Measurements from ENCODE around the gene CAST.

The CAST gene

DNA sequence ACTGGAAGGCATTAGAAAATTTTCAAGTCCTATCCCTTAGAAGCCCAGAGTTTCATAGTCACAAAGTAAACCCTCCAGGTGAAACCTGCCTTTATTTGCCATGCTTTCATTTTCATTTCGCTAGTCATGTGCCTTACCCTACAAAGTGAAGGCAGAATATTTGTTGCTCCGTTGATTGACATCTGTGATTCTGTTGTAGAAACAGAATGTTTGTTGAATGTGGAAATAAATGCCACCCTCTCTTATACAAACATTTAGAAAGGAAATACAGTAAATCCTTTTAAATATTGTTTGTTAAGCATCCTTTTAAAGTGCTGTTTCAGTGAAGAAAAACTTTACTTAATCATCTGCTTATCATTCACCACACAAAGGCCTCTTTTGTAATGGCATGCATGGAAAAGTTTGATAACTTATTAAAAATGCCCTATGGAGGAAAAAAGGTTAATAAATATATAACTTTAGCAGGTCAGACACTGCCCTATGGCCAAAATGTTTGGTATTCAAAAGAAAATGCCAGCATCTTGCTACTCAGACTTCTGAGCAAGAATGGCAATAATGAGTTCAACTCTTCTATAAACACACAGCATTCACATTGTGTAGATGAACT is 34.3 kb upstream of the CAST start:
- no peak for DNase-seq (ENCODE audit: insufficient read length, low spot score)
- TF ChIP-seq PAX5 (IDR thresholded peaks at IDR 0.05; ENCODE audit: insufficient read depth, low read length, severe bottlenecking) (no peak), SPI1 (IDR thresholded peaks at IDR 0.05; ENCODE audit: low read depth, low read length) (no peak), TAF1 (IDR thresholded peaks at IDR 0.05; ENCODE audit: low read depth, low read length) (no peak), POU2F2 (IDR thresholded peaks at IDR 0.05; ENCODE audit: low read depth, low read length) (no peak)
- no peak for FAIRE-seq

DNA sequence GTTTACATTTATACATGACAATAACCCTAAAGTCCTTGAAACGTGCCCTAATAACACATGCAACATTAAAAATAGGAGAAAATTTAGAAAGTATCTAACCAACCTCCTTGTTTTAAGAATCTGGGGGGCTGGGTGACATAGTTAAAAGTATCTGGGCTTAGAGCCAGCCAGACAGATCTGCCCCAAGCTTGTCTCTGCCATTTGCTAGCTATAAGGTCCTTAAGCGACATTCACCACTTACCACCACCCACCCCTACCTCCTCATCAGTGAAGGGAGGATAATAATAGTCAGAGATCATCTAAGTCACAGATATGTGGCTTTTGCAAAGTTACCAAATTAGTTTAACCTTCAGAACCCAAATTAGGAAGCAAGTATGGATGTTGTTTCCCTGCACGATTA is 33.8 kb upstream of the CAST start:
- no peak for TF ChIP-seq TAF1 (IDR thresholded peaks at IDR 0.05; ENCODE audit: low read depth, low read length)
- no peak for TF ChIP-seq POU2F2 (IDR thresholded peaks at IDR 0.05; ENCODE audit: low read depth, low read length)
- TF ChIP-seq POLR2A (IDR thresholded peaks at IDR 0.05; ENCODE audit: low read depth, low read length) = no peak
- no peak for TF ChIP-seq SPI1 (IDR thresholded peaks at IDR 0.05; ENCODE audit: low read depth, low read length)
- TF ChIP-seq POLR2AphosphoS5 (IDR thresholded peaks at IDR 0.05; ENCODE audit: low read depth, low read length) = no peak
- TF ChIP-seq PAX5 (IDR thresholded peaks at IDR 0.05; ENCODE audit: insufficient read depth, low read length, severe bottlenecking) = no peak
- DNase-seq (ENCODE audit: insufficient read length, low spot score) (no peak), FAIRE-seq (no peak)

DNA sequence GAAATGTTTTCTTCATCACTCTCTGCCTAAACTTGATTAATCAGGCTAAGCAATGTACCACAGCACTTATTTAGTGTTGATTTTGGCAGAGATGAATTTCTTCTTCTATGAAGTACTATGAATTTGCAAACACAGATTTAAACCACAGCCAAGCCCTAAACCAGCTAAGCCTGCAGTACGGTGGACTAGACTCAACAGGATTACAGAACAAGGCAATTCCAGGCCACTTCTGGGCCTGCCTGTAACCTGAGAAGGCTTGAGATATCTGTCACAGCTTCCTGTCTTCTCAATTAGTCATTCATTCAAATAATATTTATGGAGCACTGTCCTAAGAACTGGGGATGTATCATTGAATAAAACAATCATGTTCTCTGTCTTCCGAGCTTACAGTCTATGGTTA is 32.4 kb upstream of the CAST start:
- no peak for DNase-seq (ENCODE audit: insufficient read length, low spot score)
- no peak for FAIRE-seq

DNA sequence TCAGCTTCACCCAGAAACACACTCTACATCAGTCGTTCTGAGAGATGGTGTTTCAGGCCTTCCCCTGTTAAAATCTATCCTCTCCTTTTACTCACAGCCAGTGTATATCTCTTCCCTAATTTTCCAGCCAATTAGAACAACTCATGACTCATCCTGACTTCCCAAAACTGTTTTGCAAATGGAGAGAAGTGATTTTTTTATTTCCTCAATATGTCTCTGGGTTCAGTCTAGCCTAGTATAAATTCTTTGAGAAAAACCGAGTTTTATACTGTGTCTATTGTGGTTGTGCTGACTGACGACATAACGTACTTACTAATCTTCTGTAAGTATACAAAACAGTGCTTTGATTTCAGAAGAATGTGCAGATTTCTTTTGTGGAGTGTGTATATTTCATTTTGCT is 28.4 kb upstream of the CAST start:
- peak; percentile 31 for FAIRE-seq

More for the DNA sequence above, 32.4 kb upstream of the CAST start:
- TF ChIP-seq POU2F2 (IDR thresholded peaks at IDR 0.05; ENCODE audit: low read depth, low read length) (no peak), PAX5 (IDR thresholded peaks at IDR 0.05; ENCODE audit: insufficient read depth, low read length, severe bottlenecking) (no peak), SPI1 (IDR thresholded peaks at IDR 0.05; ENCODE audit: low read depth, low read length) (no peak), POLR2A (IDR thresholded peaks at IDR 0.05; ENCODE audit: low read depth, low read length) (no peak), TAF1 (IDR thresholded peaks at IDR 0.05; ENCODE audit: low read depth, low read length) (no peak), POLR2AphosphoS5 (IDR thresholded peaks at IDR 0.05; ENCODE audit: low read depth, low read length) (no peak)

DNA sequence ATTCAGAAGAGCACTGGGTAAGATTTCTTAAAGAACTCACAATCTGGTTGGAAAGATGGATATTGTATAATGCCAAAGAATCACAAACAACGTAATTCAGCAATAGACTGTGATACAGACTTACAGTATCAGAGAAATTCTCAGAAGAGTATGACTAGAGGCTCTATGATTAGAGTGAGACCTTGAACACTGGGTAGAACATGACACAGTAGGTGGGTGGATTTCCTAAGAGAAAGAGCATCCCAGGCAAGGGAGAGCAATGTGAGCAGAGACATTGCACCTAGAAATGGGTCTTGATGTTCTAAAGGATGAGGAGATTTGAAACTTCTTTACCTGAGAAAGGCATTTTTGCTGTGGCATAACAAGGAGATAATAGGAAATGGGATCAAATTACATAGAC is 27.3 kb upstream of the CAST start:
- no peak for FAIRE-seq
- TF ChIP-seq POU2F2 (IDR thresholded peaks at IDR 0.05; ENCODE audit: low read depth, low read length) (no peak), SPI1 (IDR thresholded peaks at IDR 0.05; ENCODE audit: low read depth, low read length) (no peak), POLR2AphosphoS5 (IDR thresholded peaks at IDR 0.05; ENCODE audit: low read depth, low read length) (no peak), PAX5 (IDR thresholded peaks at IDR 0.05; ENCODE audit: insufficient read depth, low read length, severe bottlenecking) (no peak), POLR2A (IDR thresholded peaks at IDR 0.05; ENCODE audit: low read depth, low read length) (no peak), TAF1 (IDR thresholded peaks at IDR 0.05; ENCODE audit: low read depth, low read length) (no peak)
- DNase-seq (ENCODE audit: insufficient read length, low spot score) = no peak

More for the DNA sequence above, 28.4 kb upstream of the CAST start:
- no peak for TF ChIP-seq POLR2A (IDR thresholded peaks at IDR 0.05; ENCODE audit: low read depth, low read length)
- no peak for TF ChIP-seq POLR2AphosphoS5 (IDR thresholded peaks at IDR 0.05; ENCODE audit: low read depth, low read length)
- no peak for TF ChIP-seq PAX5 (IDR thresholded peaks at IDR 0.05; ENCODE audit: insufficient read depth, low read length, severe bottlenecking)
- no peak for TF ChIP-seq SPI1 (IDR thresholded peaks at IDR 0.05; ENCODE audit: low read depth, low read length)
- TF ChIP-seq TAF1 (IDR thresholded peaks at IDR 0.05; ENCODE audit: low read depth, low read length) = no peak
- no peak for TF ChIP-seq POU2F2 (IDR thresholded peaks at IDR 0.05; ENCODE audit: low read depth, low read length)
- no peak for DNase-seq (ENCODE audit: insufficient read length, low spot score)

DNA sequence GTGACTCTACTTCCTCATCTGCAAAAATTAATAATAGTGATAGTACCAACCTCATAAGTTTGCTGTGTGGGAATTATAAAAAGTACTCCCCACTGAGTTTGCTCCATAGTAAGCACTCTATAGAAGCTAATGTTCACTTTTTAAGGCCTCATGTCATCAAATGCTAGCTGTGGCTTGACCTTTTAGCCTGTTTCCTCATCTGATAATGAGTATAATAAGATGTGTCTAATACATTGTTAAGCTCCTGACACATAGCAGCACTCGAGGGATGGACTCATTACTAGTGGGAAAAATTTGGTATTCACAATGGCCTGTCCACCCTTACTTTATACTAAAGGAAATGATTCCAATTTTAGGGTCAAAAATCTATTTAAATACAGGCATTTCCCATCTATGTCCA is 26.1 kb upstream of the CAST start:
- DNase-seq (ENCODE audit: insufficient read length, low spot score) = no peak
- TF ChIP-seq PAX5 (IDR thresholded peaks at IDR 0.05; ENCODE audit: insufficient read depth, low read length, severe bottlenecking) (no peak), SPI1 (IDR thresholded peaks at IDR 0.05; ENCODE audit: low read depth, low read length) (no peak), POU2F2 (IDR thresholded peaks at IDR 0.05; ENCODE audit: low read depth, low read length) (no peak), POLR2A (IDR thresholded peaks at IDR 0.05; ENCODE audit: low read depth, low read length) (no peak), POLR2AphosphoS5 (IDR thresholded peaks at IDR 0.05; ENCODE audit: low read depth, low read length) (no peak), TAF1 (IDR thresholded peaks at IDR 0.05; ENCODE audit: low read depth, low read length) (no peak)
- FAIRE-seq = no peak

DNA sequence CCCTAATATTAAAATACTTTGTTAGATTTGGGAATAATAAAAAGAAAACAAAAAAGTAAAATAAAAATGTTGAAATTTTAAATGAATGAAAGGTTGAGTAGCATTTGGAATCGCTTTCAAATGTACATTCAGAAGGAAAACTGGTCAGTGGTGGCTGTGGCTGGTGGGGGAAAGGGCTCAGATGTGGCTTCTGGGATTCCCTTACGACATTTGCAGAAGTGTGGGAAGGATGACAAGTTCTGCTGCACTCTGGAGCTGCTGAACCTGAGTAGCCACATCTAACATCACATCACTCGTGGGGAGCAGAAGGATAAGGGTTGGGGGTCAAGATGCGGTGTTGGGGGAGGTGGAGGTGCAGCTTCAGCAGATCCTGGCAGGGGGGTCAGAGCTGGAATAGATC is 25.6 kb upstream of the CAST start:
- no peak for TF ChIP-seq POLR2A (IDR thresholded peaks at IDR 0.05; ENCODE audit: low read depth, low read length)
- TF ChIP-seq TAF1 (IDR thresholded peaks at IDR 0.05; ENCODE audit: low read depth, low read length) = no peak
- FAIRE-seq (no peak), DNase-seq (ENCODE audit: insufficient read length, low spot score) (no peak)

DNA sequence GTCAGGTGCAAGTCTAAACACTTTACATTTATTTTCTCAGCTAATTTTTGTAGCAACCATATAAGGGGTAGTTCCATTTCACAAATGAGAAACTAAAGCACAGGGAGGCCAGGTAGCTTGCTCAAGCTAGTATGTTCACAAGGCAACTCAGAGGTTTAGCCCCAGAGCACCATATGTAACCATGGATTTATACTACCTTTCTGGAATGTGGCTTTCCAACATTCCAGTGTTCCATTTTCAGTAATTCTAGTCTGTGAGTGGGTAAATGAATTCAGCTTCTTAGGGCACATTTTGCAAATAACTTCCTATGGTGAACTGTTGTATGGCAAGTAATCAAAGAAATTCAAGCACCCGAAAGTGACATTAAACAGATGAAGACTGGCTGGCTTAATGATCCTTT is 25.0 kb upstream of the CAST start:
- no peak for DNase-seq (ENCODE audit: insufficient read length, low spot score)
- no peak for FAIRE-seq
- no peak for TF ChIP-seq POLR2A (IDR thresholded peaks at IDR 0.05; ENCODE audit: low read depth, low read length)
- TF ChIP-seq PAX5 (IDR thresholded peaks at IDR 0.05; ENCODE audit: insufficient read depth, low read length, severe bottlenecking) = no peak
- TF ChIP-seq POU2F2 (IDR thresholded peaks at IDR 0.05; ENCODE audit: low read depth, low read length) = no peak
- TF ChIP-seq SPI1 (IDR thresholded peaks at IDR 0.05; ENCODE audit: low read depth, low read length) = no peak
- no peak for TF ChIP-seq TAF1 (IDR thresholded peaks at IDR 0.05; ENCODE audit: low read depth, low read length)
- no peak for TF ChIP-seq POLR2AphosphoS5 (IDR thresholded peaks at IDR 0.05; ENCODE audit: low read depth, low read length)

DNA sequence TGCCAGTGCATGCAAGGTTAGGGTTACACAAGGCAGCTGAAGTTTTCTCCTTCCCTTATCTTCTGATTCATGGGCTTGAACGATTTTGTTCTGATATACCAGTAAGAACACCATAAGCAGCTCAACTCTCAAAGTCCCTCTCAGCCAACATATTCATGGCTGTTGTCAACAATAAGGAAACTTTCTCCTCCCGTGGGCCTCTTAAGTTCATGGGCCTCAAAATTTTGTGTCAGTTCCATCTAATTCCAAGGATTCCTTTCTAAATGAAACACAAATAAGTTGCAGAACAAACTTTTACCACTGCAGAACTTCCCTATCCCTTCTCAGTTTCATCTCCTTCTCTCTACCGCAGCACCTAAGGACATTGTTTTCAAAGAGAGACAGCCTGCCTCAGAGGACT is 23.6 kb upstream of the CAST start:
- TF ChIP-seq SPI1 (IDR thresholded peaks at IDR 0.05; ENCODE audit: low read depth, low read length) = no peak
- no peak for TF ChIP-seq TAF1 (IDR thresholded peaks at IDR 0.05; ENCODE audit: low read depth, low read length)
- no peak for FAIRE-seq
- no peak for DNase-seq (ENCODE audit: insufficient read length, low spot score)

DNA sequence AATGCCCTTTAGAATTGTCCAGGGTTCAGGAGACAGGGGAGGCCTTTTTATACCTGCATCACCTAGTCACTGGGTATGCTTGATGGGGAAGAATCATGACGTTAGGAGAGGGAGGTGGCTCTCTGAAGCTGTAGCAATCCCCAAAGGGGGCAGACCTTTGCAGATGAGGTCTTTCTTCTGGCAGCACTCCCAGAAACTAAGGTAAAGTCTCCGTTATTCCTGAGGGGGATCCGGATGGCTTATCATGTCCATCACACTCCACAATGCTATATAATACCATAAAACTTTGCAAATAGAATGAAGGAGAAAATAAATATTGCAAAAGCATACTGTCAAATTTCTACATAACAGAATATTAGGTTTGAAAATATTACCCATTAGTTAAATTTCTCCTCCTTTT is 21.5 kb upstream of the CAST start:
- DNase-seq (ENCODE audit: insufficient read length, low spot score) (no peak), FAIRE-seq (no peak)
- TF ChIP-seq POLR2A (IDR thresholded peaks at IDR 0.05; ENCODE audit: low read depth, low read length) = no peak
- TF ChIP-seq POLR2AphosphoS5 (IDR thresholded peaks at IDR 0.05; ENCODE audit: low read depth, low read length) = no peak
- no peak for TF ChIP-seq TAF1 (IDR thresholded peaks at IDR 0.05; ENCODE audit: low read depth, low read length)
- no peak for TF ChIP-seq SPI1 (IDR thresholded peaks at IDR 0.05; ENCODE audit: low read depth, low read length)

All from GM12891 (cell line).